GM18511 (cell line): ENCODE data around the gene ZIC5.

ENCODE experiments used
- ATAC-seq: cut with Tn5 transposase; IDR thresholded peaks from one replicate; pipeline ENCODE4 v1.9.1; 2021; ENCODE audit warnings: mild to moderate bottlenecking, moderate library complexity; ENCODE audit not compliant: unreplicated experiment

Gene ZIC5

GRCh38 chr13:99976575-99976974, 5.0 kb upstream of the ZIC5 start:
- no peak for ATAC-seq

GRCh38 chr13:99975626-99976025, 4.1 kb upstream of the ZIC5 start:
- no peak for ATAC-seq

DNA sequence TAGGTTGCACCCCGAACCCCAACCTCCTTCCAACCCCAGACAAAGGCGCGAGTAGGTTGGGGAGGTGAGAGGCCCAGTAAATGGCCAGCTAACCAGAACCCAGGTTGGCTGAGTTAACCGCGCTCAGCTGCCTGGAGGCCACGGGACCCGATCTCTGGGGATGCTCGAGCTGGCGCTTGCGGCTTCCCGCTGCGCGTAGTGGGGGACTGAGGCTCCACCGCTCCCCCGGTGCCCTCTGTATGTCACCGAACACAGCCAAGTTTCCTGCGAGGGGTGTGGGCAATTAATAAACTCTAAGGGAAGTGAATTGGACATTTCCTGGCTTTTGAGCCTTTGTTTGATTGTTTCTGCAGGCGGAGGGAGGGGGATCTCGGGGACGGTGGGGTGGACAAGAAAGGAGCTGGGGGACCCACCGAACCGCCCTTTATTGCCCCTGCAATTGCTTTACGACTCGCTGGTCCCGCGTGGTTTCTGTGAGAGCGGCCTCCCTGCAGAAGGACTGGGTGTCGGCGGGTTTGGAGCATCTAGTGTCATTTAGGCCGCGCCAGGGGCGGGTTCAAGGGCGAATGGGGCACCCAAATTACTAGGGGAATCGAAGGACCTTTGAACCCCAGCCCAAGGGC, 3.5 kb upstream of the ZIC5 start:
- ATAC-seq = no peak

DNA sequence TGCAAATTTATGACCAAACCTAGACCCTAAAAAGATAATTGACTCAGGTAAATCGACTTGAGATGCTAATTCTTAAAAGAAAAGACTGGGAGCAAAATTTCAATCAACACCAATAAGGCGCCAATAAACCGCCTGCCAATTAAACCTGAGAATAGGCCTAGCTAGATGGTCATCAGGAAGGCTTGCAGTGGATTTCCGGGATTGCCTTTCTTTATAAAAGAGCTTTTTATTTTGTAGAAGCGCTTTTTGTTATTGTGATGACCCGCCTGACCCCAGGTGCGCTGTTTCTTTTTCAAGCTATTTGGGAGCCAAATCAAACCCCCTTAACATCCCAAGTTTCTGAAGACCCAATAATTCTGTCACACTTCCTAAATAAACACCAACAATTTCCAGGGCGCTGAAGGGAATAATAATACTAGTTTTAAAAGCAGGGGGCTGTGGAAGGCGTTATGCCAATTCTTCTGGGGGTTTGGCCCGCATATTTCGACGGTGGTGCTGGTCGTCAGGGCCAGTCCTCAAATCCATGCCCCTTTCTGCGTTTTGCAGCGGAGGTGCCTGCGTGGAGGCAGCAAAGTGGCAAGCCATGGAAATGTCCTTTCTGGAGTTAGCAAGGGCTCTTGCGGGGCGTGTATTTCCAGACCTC, 2.9 kb upstream of the ZIC5 start:
- no peak for ATAC-seq

GRCh38 chr13:99973808-99974185, 2.2 kb upstream of the ZIC5 start:
- no peak for ATAC-seq

DNA sequence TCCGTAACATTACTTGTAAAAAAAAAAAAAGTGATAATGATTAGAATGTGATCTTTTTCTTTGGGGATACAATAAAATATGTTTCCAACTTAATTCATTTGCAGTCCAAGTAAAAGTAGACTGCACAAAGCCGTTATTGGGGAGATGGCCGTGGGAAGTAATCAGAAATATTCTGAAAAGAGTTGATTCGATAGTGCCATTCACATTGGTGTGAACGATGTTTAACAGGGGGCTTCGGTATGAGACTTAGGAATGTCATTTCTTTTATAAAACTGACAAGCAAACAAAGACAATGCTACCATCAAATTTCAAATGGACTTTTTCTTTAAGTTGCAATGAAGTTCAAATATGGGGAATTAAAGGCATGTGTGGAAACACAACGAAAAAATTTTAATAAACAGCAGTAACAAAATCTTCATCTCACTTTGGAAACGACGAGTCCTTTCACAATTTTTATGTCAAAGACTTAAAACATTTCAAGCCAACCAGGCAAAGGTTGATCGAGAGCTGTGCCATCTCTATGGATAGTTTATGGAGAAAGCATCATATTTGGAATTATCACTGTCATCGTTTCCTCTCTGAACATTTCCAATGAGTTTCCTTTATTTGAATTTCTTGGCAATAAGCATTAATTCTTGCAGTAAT, 1.7 kb upstream of the ZIC5 start:
- no peak for ATAC-seq

DNA sequence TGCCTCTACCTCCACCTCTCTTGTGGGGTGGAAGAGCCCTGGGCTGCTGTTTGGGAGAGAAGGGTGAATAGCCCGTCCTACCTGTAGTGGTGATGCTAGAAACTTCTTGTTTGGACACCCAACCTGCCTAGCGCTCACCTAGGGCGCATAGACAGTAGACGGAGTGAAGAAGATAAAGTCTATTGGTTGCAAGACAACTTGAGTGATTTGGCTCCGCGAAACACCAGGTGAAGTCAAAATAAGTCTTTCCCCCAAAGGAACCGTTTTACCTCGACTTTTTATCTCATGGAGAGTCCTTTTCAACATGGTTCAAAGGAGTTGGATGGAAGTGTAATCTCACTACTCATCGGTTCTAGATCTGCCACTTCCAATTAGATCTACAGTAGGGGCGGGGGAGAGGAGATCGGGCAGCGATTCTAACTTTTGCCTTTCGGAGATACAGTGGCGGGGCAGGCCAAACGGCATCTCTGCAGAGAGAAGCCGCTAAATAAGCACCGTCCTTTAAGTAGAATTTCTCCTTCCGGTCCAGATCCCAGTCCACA, 694 bp upstream of the ZIC5 start:
- no peak for ATAC-seq

DNA sequence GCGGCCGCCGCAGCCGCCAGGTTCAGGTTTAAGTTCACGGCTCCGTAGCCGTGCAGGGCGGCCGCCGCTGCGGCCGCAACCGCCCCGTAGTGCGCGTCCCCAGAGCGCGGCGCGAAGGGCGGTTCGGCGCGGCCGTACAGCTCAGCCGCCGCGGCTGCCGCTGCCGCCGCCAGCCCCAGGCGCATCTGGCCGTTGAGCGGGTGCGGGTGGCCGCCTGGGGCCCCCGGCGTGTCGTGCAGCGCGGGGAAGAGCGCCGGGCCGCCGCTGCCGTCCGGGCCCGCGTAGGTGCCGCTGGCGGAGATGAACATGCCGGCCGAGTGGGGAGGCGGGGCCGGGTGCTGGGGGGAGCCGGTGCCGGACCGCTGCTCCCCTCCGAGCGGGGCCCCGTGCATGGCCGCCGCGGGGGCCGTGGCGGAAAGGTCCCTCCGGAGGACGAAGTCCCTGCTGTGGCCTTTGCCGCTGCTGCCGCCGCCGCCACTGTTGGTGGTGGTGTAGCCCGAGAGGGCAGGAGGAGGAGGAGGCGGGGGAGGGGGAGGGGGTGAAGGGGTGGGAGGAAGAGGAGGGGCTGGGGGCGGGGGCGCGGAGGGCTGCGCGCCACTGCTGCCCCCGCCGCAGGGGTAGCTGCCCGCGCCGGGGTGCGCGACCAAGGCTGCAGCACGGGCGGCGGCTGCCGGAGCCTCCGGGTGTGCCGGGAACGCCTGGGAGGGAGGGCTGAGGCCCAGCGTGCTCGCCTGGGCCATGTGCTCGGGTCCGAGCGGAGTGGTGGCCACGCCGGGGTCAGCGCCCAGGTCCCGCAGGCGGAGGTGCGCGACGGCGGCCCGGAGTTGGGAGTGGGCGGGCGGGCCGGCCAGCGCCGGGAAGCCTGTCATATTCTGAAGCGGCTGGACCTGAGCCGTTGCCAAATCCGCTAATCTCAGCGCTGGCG, 654 bp downstream of the ZIC5 start:
- ATAC-seq = peak; percentile 45

- ATAC-seq = peak; percentile 30
These were observed 1.5 kb downstream of the ZIC5 start for GRCh38 chr13:99969919-99970650.

DNA sequence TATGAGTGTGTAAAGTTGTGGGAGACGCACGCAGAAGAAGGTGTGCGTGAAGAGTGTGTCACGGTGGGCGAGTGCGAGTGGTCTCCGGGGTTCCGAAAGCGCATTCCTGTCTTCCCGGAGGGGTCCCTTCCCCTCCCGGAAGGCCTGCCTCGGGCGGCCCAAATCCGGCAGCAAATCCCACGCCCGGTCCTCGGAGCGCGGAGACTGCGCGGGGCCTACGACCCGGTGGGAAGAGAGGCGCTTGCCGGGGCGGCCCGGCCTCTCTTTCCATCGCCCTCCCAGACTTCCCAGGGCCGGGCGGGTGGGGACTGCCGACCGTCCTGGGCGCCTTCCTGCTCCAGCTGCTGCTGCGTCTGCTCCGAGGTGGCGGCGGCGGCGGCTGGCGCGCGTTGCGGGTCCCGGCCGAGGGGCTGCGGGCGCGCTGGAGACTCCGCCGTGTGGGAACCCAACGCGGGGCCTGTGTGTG, 2.1 kb downstream of the ZIC5 start:
- ATAC-seq = no peak

DNA sequence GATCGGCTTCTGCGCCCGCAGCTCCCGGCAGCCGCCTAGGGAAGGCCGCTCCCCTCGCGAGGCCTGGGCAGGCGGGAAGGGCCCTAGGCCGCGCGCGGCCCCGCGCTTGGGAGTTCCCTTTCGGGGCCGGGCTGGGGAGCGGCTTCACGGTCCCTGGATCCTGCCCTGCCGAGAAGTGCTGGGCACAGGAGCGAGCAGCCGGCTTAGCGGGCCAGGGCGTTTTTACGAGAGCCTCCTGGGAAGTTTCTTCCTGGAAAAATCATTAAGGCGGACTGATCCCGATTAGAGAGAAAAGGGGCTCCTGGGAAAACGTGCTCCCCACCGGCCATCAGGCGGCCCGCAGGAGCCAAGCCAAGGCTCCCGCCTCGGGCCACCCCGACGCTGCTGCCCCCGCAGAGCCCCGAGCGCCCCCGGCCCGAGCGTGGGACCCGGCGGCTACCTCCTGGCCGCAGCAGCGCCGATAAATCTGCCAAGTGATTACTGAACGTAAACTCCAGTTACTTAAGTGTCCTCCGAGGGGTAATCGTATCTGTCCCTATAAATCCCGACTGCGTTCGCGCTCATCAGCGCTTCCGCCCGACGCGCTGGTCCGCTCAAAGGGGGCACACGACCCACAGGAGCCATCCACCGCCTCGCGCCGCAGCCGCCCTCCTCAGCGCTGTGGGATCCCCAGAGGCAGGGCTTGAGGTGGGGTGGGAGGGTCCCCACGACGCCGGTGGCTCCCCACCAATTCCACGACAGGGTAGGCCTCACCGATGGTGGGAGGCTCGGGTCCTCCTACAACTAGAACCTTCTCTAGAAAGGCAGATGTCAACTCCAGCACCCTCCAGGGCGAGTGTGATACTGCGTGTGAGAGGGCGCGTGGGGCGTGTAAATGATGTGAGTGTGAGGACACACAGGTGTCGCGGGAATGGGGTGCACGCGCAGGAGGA, 2.8 kb downstream of the ZIC5 start:
- no peak for ATAC-seq

- no peak for ATAC-seq
These were observed 3.6 kb downstream of the ZIC5 start for GRCh38 chr13:99967869-99968520.

DNA sequence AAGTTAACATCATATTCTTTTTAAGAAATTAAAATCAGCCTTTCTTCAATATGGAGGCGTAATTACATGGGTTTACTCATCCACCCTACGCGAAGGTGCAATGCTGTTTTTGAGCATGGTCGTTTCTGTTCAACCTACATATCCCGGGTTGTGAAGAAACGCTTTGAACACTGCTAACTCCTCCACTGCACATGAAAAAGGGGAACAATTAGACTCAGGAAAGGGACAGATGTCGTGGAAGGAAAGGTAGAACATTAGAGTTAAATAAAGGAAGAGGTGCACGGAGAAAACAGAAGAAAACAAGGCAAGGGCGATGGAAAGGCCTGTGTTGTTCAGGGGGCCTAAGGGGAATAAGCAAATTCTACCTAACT, 4.1 kb downstream of the ZIC5 start:
- no peak for ATAC-seq

DNA sequence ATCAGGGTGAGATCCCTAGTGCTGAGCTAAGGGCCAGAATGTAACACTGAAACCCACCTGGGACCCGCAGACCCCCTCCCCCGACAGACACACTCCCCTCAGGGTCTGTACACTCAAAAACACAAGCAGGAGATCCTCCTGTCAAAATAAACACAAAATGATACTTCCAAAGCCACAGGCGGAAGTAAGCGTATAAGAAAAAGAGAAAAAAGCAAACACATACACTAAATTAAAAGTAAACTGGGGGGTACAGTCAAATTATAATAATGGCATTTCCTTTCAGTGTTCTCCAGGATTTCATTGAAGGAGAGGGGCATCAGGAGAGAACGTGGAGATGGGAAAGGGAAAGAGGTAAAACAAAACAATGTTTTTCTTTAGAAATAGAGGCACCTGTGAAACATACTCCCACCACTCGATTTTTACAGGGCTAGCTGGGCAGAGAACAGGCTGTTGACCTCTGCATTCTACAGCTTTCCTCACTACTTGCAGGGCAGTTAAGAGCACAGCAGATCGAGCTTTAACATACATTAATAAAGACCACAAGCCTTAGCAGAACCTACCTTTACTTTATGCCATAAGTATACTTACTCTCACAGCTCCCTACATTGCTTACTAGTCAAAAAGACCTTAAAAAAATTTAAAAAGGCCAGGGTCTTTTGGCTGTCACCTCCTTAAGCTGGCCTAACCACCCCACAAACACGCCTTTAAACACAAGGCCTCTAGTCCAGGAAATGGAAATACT, 5.3 kb downstream of the ZIC5 start:
- no peak for ATAC-seq

DNA sequence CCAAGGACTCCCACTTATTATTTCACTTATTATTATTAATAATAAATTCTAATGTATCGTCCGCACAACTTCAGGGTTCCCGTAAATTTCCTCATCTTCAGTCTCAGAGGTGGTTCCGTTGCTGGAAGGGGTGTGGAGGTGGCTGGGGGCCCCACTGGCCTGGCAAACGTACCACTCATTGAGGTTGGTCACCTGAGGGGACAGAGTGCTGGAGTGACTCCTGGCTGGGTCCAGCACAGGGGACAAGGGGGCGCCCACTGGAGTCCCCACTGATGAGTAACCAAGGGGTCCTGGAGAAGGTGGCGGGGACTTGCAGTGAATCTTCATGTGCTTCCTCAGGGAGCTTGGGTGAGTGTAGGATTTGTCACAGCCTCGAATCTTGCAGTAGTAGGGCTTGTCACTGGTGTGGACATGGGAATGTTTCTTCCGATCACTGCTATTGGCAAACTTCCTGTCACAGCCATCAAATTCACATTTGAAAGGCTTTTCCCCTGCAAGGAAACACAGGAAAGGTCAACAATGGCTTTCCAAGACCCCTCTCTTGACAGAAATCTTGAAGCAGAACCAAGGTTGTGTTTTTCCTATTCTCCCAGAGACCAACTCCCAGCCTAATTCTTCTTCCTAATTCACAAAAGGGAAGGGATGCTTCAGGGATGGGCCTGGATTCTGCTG, 6.1 kb downstream of the ZIC5 start:
- no peak for ATAC-seq

DNA sequence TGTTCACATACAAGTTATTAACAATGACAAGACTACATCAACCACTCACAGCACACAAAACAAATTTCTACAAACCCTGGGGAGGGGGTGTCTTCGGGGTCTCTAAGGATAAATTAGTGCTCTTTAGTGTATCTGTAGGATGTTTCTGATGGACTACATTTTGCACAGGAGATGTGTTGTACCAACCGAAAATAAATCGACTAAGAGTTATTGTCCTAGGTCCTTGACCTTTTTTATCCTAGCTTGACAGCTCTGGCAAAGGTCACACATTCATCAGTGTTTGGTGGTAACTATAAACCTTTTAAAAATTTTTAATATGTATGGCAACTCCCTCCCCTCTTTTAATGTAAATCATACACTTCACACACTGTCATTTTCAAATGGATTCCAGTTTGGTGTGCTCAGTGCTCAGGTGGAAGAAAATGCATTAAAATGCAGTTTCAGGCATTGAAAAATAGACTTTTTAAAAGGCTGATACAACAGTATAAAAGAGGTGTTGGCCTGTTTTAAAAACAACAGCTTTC, 7.7 kb downstream of the ZIC5 start:
- no peak for ATAC-seq

- ATAC-seq = no peak
These were observed 9.3 kb downstream of the ZIC5 start for GRCh38 chr13:99962242-99962641.
